ENCODE results near the gene TADA2A.
A peak's percentile ranks its signal among the peaks of the same experiment; 100 is the strongest.

The TADA2A gene

GRCh38 chr17:37517881-37518280 is 111.2 kb downstream of the TADA2A start:
- DNase-seq, result peak; percentile 2 to 10
- Histone ChIP-seq H2BK12ac (ENCODE audit: low read length) (no peak overlapping the region), H4K8ac (ENCODE audit: low read depth, low read length) (no peak overlapping the region), H2BK5ac (ENCODE audit: low read depth, low read length, poor library complexity) (no peak overlapping the region), H4K12ac (ENCODE audit: low read depth, low read length) (no peak overlapping the region), H3K4me1 (ENCODE audit: control insufficient read depth in 1 of 2, insufficient read depth in 2 of 2, low read length in 2 of 2) (no peaks in the 10 kb centered on the region), H3K4me3 (ENCODE audit: low read depth, low read length) (no peak overlapping the region), H3K36me3 (ENCODE audit: control insufficient read depth in 1 of 2, insufficient read depth in 2 of 2, low read length in 2 of 2) (peaks cover 22 to 35% of the 10 kb centered on the region in 2 experiments), H3K79me1 (ENCODE audit: low read length) (no peaks in the 10 kb centered on the region), H3K27ac (ENCODE audit: low read depth, low read length) (no peak overlapping the region), H3K4me2 (ENCODE audit: low read length) (no peak overlapping the region), H3K9ac (ENCODE audit: low read length) (no peak overlapping the region), H3K4ac (ENCODE audit: low read depth, low read length) (no peak overlapping the region), H3K14ac (ENCODE audit: low read length) (no peak overlapping the region), H3K9me3 (ENCODE audit: insufficient read depth, low read depth, low read length) (no peaks in the 10 kb centered on the region), H2AK5ac (ENCODE audit: low read length) (no peak overlapping the region), H2AFZ (ENCODE audit: insufficient read depth, low read length, poor library complexity) (no peak overlapping the region), H3K18ac (ENCODE audit: low read length) (no peak overlapping the region), H4K91ac (ENCODE audit: low read depth, low read length) (no peak overlapping the region), H3K79me2 (ENCODE audit: control insufficient read depth, insufficient read depth, low read length, poor library complexity) (no peaks in the 10 kb centered on the region), H3K27me3 (ENCODE audit: insufficient read depth, low read length) (no peaks in the 10 kb centered on the region), H2BK120ac (ENCODE audit: insufficient read depth, low read length, poor library complexity) (no peak overlapping the region), H3K23ac (ENCODE audit: low read length) (no peak overlapping the region)
- WGBS (ENCODE audit: extremely low coverage, insufficient coverage, insufficient read length), result no CpG with 5 or more reads among the region's 4 CpGs

GRCh38 chr17:37518826-37519225 is 112.1 kb downstream of the TADA2A start:
- no peak overlapping the region for H3K14ac ChIP-seq (ENCODE audit: low read length)
- peaks cover 22 to 33% of the 10 kb centered on the region in 2 experiments for H3K36me3 ChIP-seq (ENCODE audit: control insufficient read depth in 1 of 2, insufficient read depth in 2 of 2, low read length in 2 of 2)
- H3K27me3 ChIP-seq (ENCODE audit: insufficient read depth, low read length), result no peaks in the 10 kb centered on the region

GRCh38 chr17:37519251-37519985 is 112.7 kb downstream of the TADA2A start:
- Histone ChIP-seq H3K9ac (ENCODE audit: low read length) (no peak overlapping the region), H3K14ac (ENCODE audit: low read length) (no peak overlapping the region), H2AFZ (ENCODE audit: insufficient read depth, low read length, poor library complexity) (no peak overlapping the region), H3K18ac (ENCODE audit: low read length) (no peak overlapping the region), H3K36me3 (ENCODE audit: control insufficient read depth in 1 of 2, insufficient read depth in 2 of 2, low read length in 2 of 2) (peaks cover 22 to 35% of the 10 kb centered on the region in 2 experiments), H4K12ac (ENCODE audit: low read depth, low read length) (no peak overlapping the region), H3K27me3 (ENCODE audit: insufficient read depth, low read length) (no peaks in the 10 kb centered on the region), H4K91ac (ENCODE audit: low read depth, low read length) (no peak overlapping the region), H3K79me1 (ENCODE audit: low read length) (no peaks in the 10 kb centered on the region), H2BK120ac (ENCODE audit: insufficient read depth, low read length, poor library complexity) (no peak overlapping the region), H3K23ac (ENCODE audit: low read length) (no peak overlapping the region), H3K4ac (ENCODE audit: low read depth, low read length) (no peak overlapping the region), H3K79me2 (ENCODE audit: control insufficient read depth, insufficient read depth, low read length, poor library complexity) (no peaks in the 10 kb centered on the region), H2AK5ac (ENCODE audit: low read length) (no peak overlapping the region), H3K4me2 (ENCODE audit: low read length) (no peak overlapping the region), H3K4me3 (ENCODE audit: low read depth, low read length) (no peak overlapping the region), H2BK5ac (ENCODE audit: low read depth, low read length, poor library complexity) (no peak overlapping the region), H2BK12ac (ENCODE audit: low read length) (no peak overlapping the region), H4K8ac (ENCODE audit: low read depth, low read length) (no peak overlapping the region), H3K27ac (ENCODE audit: low read depth, low read length) (no peak overlapping the region), H3K9me3 (ENCODE audit: insufficient read depth, low read depth, low read length) (no peaks in the 10 kb centered on the region), H3K4me1 (ENCODE audit: control insufficient read depth in 1 of 2, insufficient read depth in 2 of 2, low read length in 2 of 2) (no peaks in the 10 kb centered on the region)
- WGBS (ENCODE audit: extremely low coverage, insufficient coverage, insufficient read length), result no CpG with 5 or more reads among the region's 5 CpGs
- no peak for DNase-seq

More at GRCh38 chr17:37518826-37519225, 112.1 kb downstream of the TADA2A start:
- no peaks in the 10 kb centered on the region for H3K79me2 ChIP-seq (ENCODE audit: control insufficient read depth, insufficient read depth, low read length, poor library complexity)
- H4K12ac ChIP-seq (ENCODE audit: low read depth, low read length), result no peak overlapping the region
- H3K23ac ChIP-seq (ENCODE audit: low read length), result no peak overlapping the region
- H3K4me3 ChIP-seq (ENCODE audit: low read depth, low read length), result no peak overlapping the region
- no peak overlapping the region for H3K4ac ChIP-seq (ENCODE audit: low read depth, low read length)
- H3K27ac ChIP-seq (ENCODE audit: low read depth, low read length), result no peak overlapping the region
- no peak overlapping the region for H2BK12ac ChIP-seq (ENCODE audit: low read length)
- no peak overlapping the region for H3K4me2 ChIP-seq (ENCODE audit: low read length)
- no peak overlapping the region for H4K8ac ChIP-seq (ENCODE audit: low read depth, low read length)
- no CpG with 5 or more reads among the region's 8 CpGs for WGBS (ENCODE audit: extremely low coverage, insufficient coverage, insufficient read length)
- no peak overlapping the region for H2BK5ac ChIP-seq (ENCODE audit: low read depth, low read length, poor library complexity)
- no peak overlapping the region for H3K9ac ChIP-seq (ENCODE audit: low read length)
- H2AK5ac ChIP-seq (ENCODE audit: low read length), result no peak overlapping the region
- H3K79me1 ChIP-seq (ENCODE audit: low read length), result no peaks in the 10 kb centered on the region
- H2AFZ ChIP-seq (ENCODE audit: insufficient read depth, low read length, poor library complexity), result no peak overlapping the region
- H3K4me1 ChIP-seq (ENCODE audit: control insufficient read depth in 1 of 2, insufficient read depth in 2 of 2, low read length in 2 of 2), result no peaks in the 10 kb centered on the region
- H3K9me3 ChIP-seq (ENCODE audit: insufficient read depth, low read depth, low read length), result no peaks in the 10 kb centered on the region
- DNase-seq, result no peak
- H3K18ac ChIP-seq (ENCODE audit: low read length), result no peak overlapping the region
- H4K91ac ChIP-seq (ENCODE audit: low read depth, low read length), result no peak overlapping the region
- no peak overlapping the region for H2BK120ac ChIP-seq (ENCODE audit: insufficient read depth, low read length, poor library complexity)

- H3K9ac ChIP-seq (ENCODE audit: low read length), result no peak overlapping the region
- H3K79me1 ChIP-seq (ENCODE audit: low read length), result no peaks in the 10 kb centered on the region
- no peak overlapping the region for H3K4me2 ChIP-seq (ENCODE audit: low read length)
- H3K27me3 ChIP-seq (ENCODE audit: insufficient read depth, low read length), result no peaks in the 10 kb centered on the region
- no peaks in the 10 kb centered on the region for H3K4me1 ChIP-seq (ENCODE audit: control insufficient read depth in 1 of 2, insufficient read depth in 2 of 2, low read length in 2 of 2)
- no CpG with 5 or more reads among the region's 8 CpGs for WGBS (ENCODE audit: extremely low coverage, insufficient coverage, insufficient read length)
- H4K91ac ChIP-seq (ENCODE audit: low read depth, low read length), result no peak overlapping the region
- no peak overlapping the region for H3K4me3 ChIP-seq (ENCODE audit: low read depth, low read length)
- no peak overlapping the region for H3K27ac ChIP-seq (ENCODE audit: low read depth, low read length)
- no peak overlapping the region for H2AFZ ChIP-seq (ENCODE audit: insufficient read depth, low read length, poor library complexity)
- H2BK5ac ChIP-seq (ENCODE audit: low read depth, low read length, poor library complexity), result no peak overlapping the region
- no peak overlapping the region for H3K4ac ChIP-seq (ENCODE audit: low read depth, low read length)
- no peak overlapping the region for H4K12ac ChIP-seq (ENCODE audit: low read depth, low read length)
- no peak for DNase-seq
- no peak overlapping the region for H3K18ac ChIP-seq (ENCODE audit: low read length)
- H3K79me2 ChIP-seq (ENCODE audit: control insufficient read depth, insufficient read depth, low read length, poor library complexity), result no peaks in the 10 kb centered on the region
- no peak overlapping the region for H4K8ac ChIP-seq (ENCODE audit: low read depth, low read length)
- H3K23ac ChIP-seq (ENCODE audit: low read length), result no peak overlapping the region
- H3K9me3 ChIP-seq (ENCODE audit: insufficient read depth, low read depth, low read length), result no peaks in the 10 kb centered on the region
- no peak overlapping the region for H2BK12ac ChIP-seq (ENCODE audit: low read length)
- no peak overlapping the region for H3K14ac ChIP-seq (ENCODE audit: low read length)
- no peak overlapping the region for H2AK5ac ChIP-seq (ENCODE audit: low read length)
- peaks cover 22 to 34% of the 10 kb centered on the region in 2 experiments for H3K36me3 ChIP-seq (ENCODE audit: control insufficient read depth in 1 of 2, insufficient read depth in 2 of 2, low read length in 2 of 2)
- H2BK120ac ChIP-seq (ENCODE audit: insufficient read depth, low read length, poor library complexity), result no peak overlapping the region
These were observed 113.5 kb downstream of the TADA2A start for GRCh38 chr17:37520174-37520573.
